ENCODE results near the gene DNAJC22.
A peak's percentile ranks its signal among the peaks of the same experiment; 100 is the strongest.
"Not testable (repeated sequence)": the region's sequence is repeated elsewhere in the genome, so short reads cannot be mapped to it uniquely, and the experiment has no call there.

DNAJC22 gene

GRCh38 chr12:49346659-49347310 lies at the start of gene DNAJC22:
TSS of gene DNAJC22 (plus strand) at chr12:49346888. CDS start at chr12:49348873, 1,985 bp downstream.
- peak in 1 of 2 donors; percentile 41 for DNase-seq

GRCh38 chr12:49297695-49298060 lies 49.0 kb upstream of the DNAJC22 start:
- no peak for DNase-seq

GRCh38 chr12:49298160-49298559 lies 48.5 kb upstream of the DNAJC22 start:
- DNase-seq, result no peak

GRCh38 chr12:49301760-49302159 lies 44.9 kb upstream of the DNAJC22 start:
- DNase-seq, result no peak

- no peak for DNase-seq
Observed at GRCh38 chr12:49304161-49304560, 42.5 kb upstream of the DNAJC22 start.

- DNase-seq, result no peak
Observed at GRCh38 chr12:49305762-49306510, 40.8 kb upstream of the DNAJC22 start.

- no peak for DNase-seq
Observed at GRCh38 chr12:49309386-49309785, 37.3 kb upstream of the DNAJC22 start.

GRCh38 chr12:49310451-49311000 lies 36.2 kb upstream of the DNAJC22 start:
- DNase-seq, result not testable (repeated sequence)

- DNase-seq, result no peak
Observed at GRCh38 chr12:49314811-49315210, 31.9 kb upstream of the DNAJC22 start.

GRCh38 chr12:49317118-49317517 lies 29.6 kb upstream of the DNAJC22 start:
- not testable (repeated sequence) for DNase-seq

GRCh38 chr12:49320411-49321103 lies 26.1 kb upstream of the DNAJC22 start:
- not testable (repeated sequence) for DNase-seq

GRCh38 chr12:49322367-49322707 lies 24.4 kb upstream of the DNAJC22 start:
- DNase-seq, result no peak

GRCh38 chr12:49322708-49323523 lies 23.8 kb upstream of the DNAJC22 start, which contains the start of gene TROAP:
TSS of gene TROAP (plus strand) at chr12:49323255. CDS start at chr12:49323609, 354 bp downstream.
- peak; percentile 97 to 99 for DNase-seq

GRCh38 chr12:49323524-49324097 lies 23.1 kb upstream of the DNAJC22 start:
- DNase-seq, result no peak

- DNase-seq, result no peak
Observed at GRCh38 chr12:49325606-49326005, 21.1 kb upstream of the DNAJC22 start.

GRCh38 chr12:49327368-49327767 lies 19.3 kb upstream of the DNAJC22 start:
- DNase-seq, result no peak

GRCh38 chr12:49327887-49328286 lies 18.8 kb upstream of the DNAJC22 start:
- no peak for DNase-seq

- no peak for DNase-seq
Observed at GRCh38 chr12:49328816-49329215, 17.9 kb upstream of the DNAJC22 start.

- no peak for DNase-seq
Observed at GRCh38 chr12:49330032-49330619, 16.6 kb upstream of the DNAJC22 start.

- DNase-seq, result no peak
Observed at GRCh38 chr12:49330631-49331379, 15.9 kb upstream of the DNAJC22 start.

Measured in CD4-positive, alpha-beta T cell treated with Interferon alpha-2 for 1 hour (primary cell).